HL-60 (cell line): ENCODE results near the gene EGLN3.

Source experiments
- CTCF ChIP-seq: IDR thresholded peaks from one replicate; pipeline ENCODE4 v1.5.1; 2011; ENCODE audit warnings: low read length, control low read depth, inconsistent platforms; ENCODE audit not compliant: insufficient read depth
- GABPA ChIP-seq: IDR thresholded peaks from 2 replicates; pipeline ENCODE4 v1.6.1; 2012; ENCODE audit warnings: low read depth
- POLR2AphosphoS5 ChIP-seq: IDR thresholded peaks from 2 replicates; pipeline ENCODE4 v1.6.1; 2012; ENCODE audit warnings: low read depth
- REST ChIP-seq: IDR thresholded peaks from 2 replicates; pipeline ENCODE4 v1.6.1; 2012; ENCODE audit warnings: low read depth; ENCODE audit not compliant: insufficient replicate concordance
- SPI1 ChIP-seq: IDR thresholded peaks from 2 replicates; pipeline ENCODE4 v1.6.1; 2012; ENCODE audit warnings: low read depth, mild to moderate bottlenecking, borderline replicate concordance

- TF ChIP-seq CTCF (no peak), REST (no peak), GABPA (no peak), POLR2AphosphoS5 (no peak), SPI1 (no peak)
Measured at GRCh38 chr14:33959692-33960151, 8.8 kb upstream of the EGLN3 start.
